ENCODE results near the gene PLEKHA1. TPM values are rescaled to one million over a fixed set of nuclear protein-coding genes. Genes with fewer than 3 reads are reported as not detected.

PLEKHA1 gene
- total RNA-seq, 1 donor from 2014 or later: 28.7 TPM

DNA sequence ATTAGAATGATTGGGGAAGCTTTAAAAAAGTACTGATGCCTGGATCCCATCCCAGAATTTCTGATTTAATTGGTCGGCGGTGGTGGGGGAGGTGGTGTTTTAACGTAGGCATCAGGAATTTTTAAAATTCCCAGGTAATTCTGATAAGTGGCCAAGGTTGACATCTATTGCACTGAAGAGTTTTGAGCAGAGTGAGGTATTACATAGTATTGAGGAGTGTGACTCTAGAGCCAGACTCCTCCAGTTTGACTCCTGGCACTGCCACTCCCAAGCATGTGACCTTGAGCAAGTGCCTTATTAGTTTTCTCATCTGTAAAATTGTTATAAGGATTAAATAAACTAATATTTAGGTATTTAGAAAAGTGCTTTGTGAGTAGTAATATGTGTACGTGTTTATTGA, 6.2 kb downstream of the PLEKHA1 start:
- TF ChIP-seq POLR2A (IDR thresholded peaks at IDR 0.05) (no peak), POLR2AphosphoS5 (IDR thresholded peaks at IDR 0.05; ENCODE audit: insufficient read depth in 1 of 2, low read depth in 1 of 2) (no peak), CTCF (IDR thresholded peaks at IDR 0.05) (no peak)
- intact Hi-C loops (cut with DNase I): no loop called here
- H3K27me3 ChIP-seq: no peaks in the 10 kb centered on the region
- no peak overlapping the region for H3K4me3 ChIP-seq
- H3K4me1 ChIP-seq: peaks cover 27% of the 10 kb centered on the region
- no peaks in the 10 kb centered on the region for H3K36me3 ChIP-seq
- no peaks in the 10 kb centered on the region for H3K9me3 ChIP-seq
- no peak for DNase-seq (ENCODE audit: extremely low spot score in 2 of 2)
- no peak overlapping the region for H3K27ac ChIP-seq

DNA sequence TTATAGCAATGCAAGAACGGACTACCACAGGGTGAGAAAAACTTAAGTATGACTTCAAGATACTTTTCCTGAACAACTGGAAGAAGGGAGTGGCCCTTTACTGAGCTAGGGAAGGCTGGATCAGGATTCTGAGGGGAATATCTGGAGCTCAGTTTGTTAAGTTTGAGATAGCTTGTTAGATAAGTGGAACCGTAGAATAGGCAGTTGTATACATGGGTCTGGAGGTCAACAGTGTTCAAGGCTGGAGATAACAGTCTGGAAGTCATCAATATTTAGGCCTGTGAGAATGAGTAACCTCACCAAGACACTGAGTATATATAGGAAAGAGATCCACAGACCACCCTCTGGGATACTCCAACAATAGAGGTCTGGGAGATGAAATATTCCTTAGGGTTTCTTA, 7.2 kb downstream of the PLEKHA1 start:
- Histone ChIP-seq H3K9me3 (no peaks in the 10 kb centered on the region), H3K4me3 (no peak overlapping the region), H3K4me1 (peaks cover 28% of the 10 kb centered on the region), H3K27me3 (no peaks in the 10 kb centered on the region), H3K27ac (no peak overlapping the region), H3K36me3 (no peaks in the 10 kb centered on the region)
- no peak for DNase-seq (ENCODE audit: extremely low spot score in 2 of 2)
- intact Hi-C loops (cut with DNase I): no loop called here
- no peak for TF ChIP-seq POLR2AphosphoS5 (IDR thresholded peaks at IDR 0.05; ENCODE audit: insufficient read depth in 1 of 2, low read depth in 1 of 2)
- no peak for TF ChIP-seq POLR2A (IDR thresholded peaks at IDR 0.05)
- TF ChIP-seq CTCF (IDR thresholded peaks at IDR 0.05): no peak

DNA sequence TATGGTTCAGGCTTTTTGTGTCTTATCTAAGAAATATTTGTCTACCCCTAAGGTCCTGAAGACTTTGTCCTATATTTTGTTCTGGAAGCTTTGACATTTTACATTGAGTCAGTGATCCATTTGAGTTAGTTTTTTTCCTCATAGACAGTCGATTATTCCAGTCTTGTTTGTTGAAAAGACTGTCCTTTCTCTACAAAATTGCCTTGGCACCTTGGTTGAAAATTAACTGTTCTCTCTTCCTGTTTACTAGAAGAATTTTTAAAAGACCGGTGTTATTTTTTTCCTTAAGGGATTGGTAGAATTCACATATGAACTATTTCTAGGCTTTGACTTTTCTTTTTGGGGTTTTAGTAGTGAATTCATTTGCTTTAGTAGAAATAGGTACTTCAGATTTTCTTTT, 12.0 kb downstream of the PLEKHA1 start:
- H3K27me3 ChIP-seq: no peaks in the 10 kb centered on the region
- intact Hi-C loops (cut with DNase I): no loop called here
- H3K4me3 ChIP-seq: no peak overlapping the region
- no peak for TF ChIP-seq CTCF (IDR thresholded peaks at IDR 0.05)
- H3K4me1 ChIP-seq: peaks cover 26% of the 10 kb centered on the region
- H3K36me3 ChIP-seq: no peaks in the 10 kb centered on the region
- no peaks in the 10 kb centered on the region for H3K9me3 ChIP-seq
- DNase-seq (ENCODE audit: extremely low spot score in 2 of 2): no peak
- H3K27ac ChIP-seq: no peak overlapping the region

DNA sequence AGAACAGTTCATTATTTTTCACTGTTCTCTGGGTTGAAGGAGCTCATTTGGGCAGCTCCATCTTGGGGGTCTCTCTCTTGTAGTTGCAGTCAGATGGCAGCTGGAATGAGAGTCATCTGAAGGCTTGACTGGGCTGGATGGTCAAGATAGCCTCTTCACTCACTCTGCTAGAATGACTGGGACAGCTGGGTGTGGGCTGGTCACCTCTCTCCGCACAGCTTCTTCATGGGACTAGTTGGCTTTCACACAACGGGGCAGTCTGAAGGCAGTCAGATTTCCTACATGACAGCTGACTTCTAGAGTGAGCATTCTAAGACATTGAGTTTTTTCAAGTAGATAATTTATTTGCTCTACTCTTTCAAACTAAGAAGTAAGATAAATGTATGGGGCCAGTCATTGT, 13.1 kb downstream of the PLEKHA1 start:
- no peak for TF ChIP-seq CTCF (IDR thresholded peaks at IDR 0.05)
- no peak for TF ChIP-seq POLR2A (IDR thresholded peaks at IDR 0.05)
- TF ChIP-seq POLR2AphosphoS5 (IDR thresholded peaks at IDR 0.05; ENCODE audit: insufficient read depth in 1 of 2, low read depth in 1 of 2): no peak
- intact Hi-C loops (cut with DNase I): no loop called here
- Histone ChIP-seq H3K9me3 (no peaks in the 10 kb centered on the region), H3K36me3 (no peaks in the 10 kb centered on the region), H3K27ac (no peak overlapping the region), H3K27me3 (no peaks in the 10 kb centered on the region), H3K4me3 (no peak overlapping the region), H3K4me1 (peaks cover 36% of the 10 kb centered on the region)
- DNase-seq (ENCODE audit: extremely low spot score in 2 of 2): no peak

DNA sequence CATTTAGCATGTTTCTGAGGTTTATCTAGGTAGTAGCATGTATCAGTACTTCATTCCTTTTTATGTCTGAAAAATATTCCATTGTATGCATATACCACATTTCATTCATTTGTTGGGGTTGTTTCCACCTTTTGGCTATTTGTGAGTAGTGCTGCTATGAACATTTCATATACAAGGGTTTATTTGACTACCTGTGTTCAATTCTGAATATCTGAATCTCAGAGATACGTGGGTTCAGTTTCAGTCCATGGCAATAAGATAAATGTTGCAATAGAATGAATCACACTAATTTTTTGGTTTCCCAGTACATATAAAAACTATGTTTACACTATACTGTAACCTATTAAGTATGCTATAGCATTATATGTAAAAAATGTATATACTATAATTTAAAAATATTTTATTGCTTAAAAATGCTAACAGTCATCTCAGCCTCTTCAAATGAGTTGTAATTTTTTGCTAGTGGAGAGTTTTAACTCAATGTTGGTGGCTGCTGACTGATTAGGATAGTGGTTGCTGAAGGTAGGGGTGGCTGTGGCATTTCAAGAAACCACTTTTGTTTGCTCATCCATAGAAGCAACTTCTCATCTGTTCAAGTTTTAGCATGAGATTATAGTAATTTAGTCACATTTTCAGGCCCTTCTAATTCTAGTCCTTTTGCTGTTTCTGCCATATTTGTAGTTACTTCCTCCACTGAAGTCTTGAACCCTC, 13.9 kb downstream of the PLEKHA1 start:
- Histone ChIP-seq H3K4me3 (no peak overlapping the region), H3K27me3 (no peaks in the 10 kb centered on the region), H3K4me1 (peaks cover 36% of the 10 kb centered on the region), H3K27ac (no peak overlapping the region), H3K36me3 (no peaks in the 10 kb centered on the region), H3K9me3 (no peaks in the 10 kb centered on the region)
- DNase-seq (ENCODE audit: extremely low spot score in 2 of 2): no peak
- no peak for TF ChIP-seq POLR2A (IDR thresholded peaks at IDR 0.05)
- intact Hi-C loops (cut with DNase I): no loop called here
